CD4-positive, CD25-positive, alpha-beta regulatory T cell (primary cell): ENCODE results near the gene TINAGL1. TPM values are rescaled to one million over a fixed set of nuclear protein-coding genes. Genes with fewer than 3 reads are reported as not detected.

Experiments used
- ATAC-seq, 2 donors: fragments of 150-1000 bp; cut with Tn5 transposase; one replicate each; pipeline ENCODE4 v1.10.0; 2021; ENCODE audit warnings: low read depth in 2 of 2, moderate number of reproducible peaks in 2 of 2, moderate library complexity in 1 of 2
- DNase-seq, 3 donors: peaks; one replicate each; pipeline versions ENCODE4 v3.0.0 to v3.0.0-alpha.2; 2012 to 2022; ENCODE audit warnings: mixed read lengths in 1 of 3
- H3K27ac ChIP-seq: one replicate; pipeline ENCODE4 v1.7.0; 2013; ENCODE audit warnings: mild to moderate bottlenecking, low read length; ENCODE audit not compliant: insufficient read depth, poor library complexity, severe bottlenecking
- H3K27me3 ChIP-seq: one replicate; pipeline ENCODE4 v1.7.0; 2013; ENCODE audit warnings: low read length; ENCODE audit not compliant: control insufficient read depth, insufficient read depth
- H3K36me3 ChIP-seq: one replicate; pipeline ENCODE4 v1.7.0; 2013; ENCODE audit warnings: mild to moderate bottlenecking, low read length, moderate library complexity; ENCODE audit not compliant: control insufficient read depth, insufficient read depth
- H3K4me1 ChIP-seq: 2 replicates; pipeline ENCODE4 v1.7.0; 2013; ENCODE audit warnings: mild to moderate bottlenecking, low read length; ENCODE audit not compliant: insufficient read depth, control insufficient read depth, poor library complexity, severe bottlenecking
- H3K4me3 ChIP-seq: one replicate; pipeline ENCODE4 v1.7.0; 2013; ENCODE audit warnings: low read depth, mild to moderate bottlenecking, low read length, moderate library complexity
- H3K9me3 ChIP-seq, 2 experiments: 1 replicate in 1 of 2; 2 replicates in 1 of 2; pipeline ENCODE4 v1.7.0; 2013; ENCODE audit warnings: low read length in 2 of 2, mild to moderate bottlenecking in 1 of 2, moderate library complexity in 1 of 2; ENCODE audit not compliant: control insufficient read depth in 2 of 2
- H3K27ac Mint-ChIP-seq, 3 donors: one replicate each; pipeline ENCODE4 v1.8.0; 2020 to 2022; ENCODE audit warnings: mild to moderate bottlenecking in 3 of 3, mixed read lengths in 3 of 3, moderate library complexity in 2 of 3
- H3K27me3 Mint-ChIP-seq: one replicate; pipeline ENCODE4 v1.8.0; 2022; ENCODE audit warnings: mild to moderate bottlenecking, mixed read lengths
- H3K36me3 Mint-ChIP-seq: one replicate; pipeline ENCODE4 v1.8.0; 2020; ENCODE audit warnings: mixed read lengths
- H3K4me1 Mint-ChIP-seq, 4 donors: one replicate each; pipeline ENCODE4 v1.8.0; 2020 to 2022; ENCODE audit warnings: mixed read lengths in 4 of 4, mild to moderate bottlenecking in 1 of 4
- H3K4me3 Mint-ChIP-seq, 4 donors: one replicate each; pipeline ENCODE4 v1.8.0; 2020 to 2022; ENCODE audit warnings: mild to moderate bottlenecking in 4 of 4, mixed read lengths in 4 of 4, moderate library complexity in 3 of 4
- H3K9me3 Mint-ChIP-seq, 7 donors: one replicate each; pipeline ENCODE4 v1.8.0; 2020 to 2022; ENCODE audit warnings: mixed read lengths in 7 of 7, mild to moderate bottlenecking in 3 of 7, moderate library complexity in 2 of 7
- polyA plus RNA-seq, 4 donors: library from polyadenylated mRNA; unstranded; fragments of 300-500 nt; fragmentation: Illumina TruSeq; gene quantifications; one replicate each; pipeline ENCODE4 v1.2.3, GENCODE V29; 2021
- total RNA-seq: library from RNA; stranded (reverse); gene quantifications from one replicate; pipeline ENCODE4 v1.2.3, GENCODE V29; 2022

Gene TINAGL1
- total and polyA plus RNA-seq, 5 donors from 2014 or later: not detected

- peaks cover 0 to 12% (median under 1%) of the 10 kb centered on the region in 4 donors for H3K4me1 Mint-ChIP-seq
- Histone ChIP-seq H3K27me3 (no peaks in the 10 kb centered on the region), H3K36me3 (no peaks in the 10 kb centered on the region), H3K9me3 (peaks cover 0 to 5% of the 10 kb centered on the region in 2 experiments), H3K4me1 (peaks cover 3% of the 10 kb centered on the region), H3K4me3 (no peak overlapping the region), H3K27ac (no peak overlapping the region)
- peaks cover 5% of the 10 kb centered on the region for H3K27me3 Mint-ChIP-seq
- H3K4me3 Mint-ChIP-seq: no peak overlapping the region
- H3K9me3 Mint-ChIP-seq: no peaks in the 10 kb centered on the region
- no peaks in the 10 kb centered on the region for H3K36me3 Mint-ChIP-seq
- DNase-seq: no peak
- ATAC-seq: no peak
- H3K27ac Mint-ChIP-seq: no peak overlapping the region
Observed at GRCh38 chr1:31545927-31546540, 30.3 kb upstream of the TINAGL1 start.

- peaks cover 5% of the 10 kb centered on the region for H3K27me3 Mint-ChIP-seq
- peak overlapping the region in 1 of 4 donors; percentile 1 for H3K4me3 Mint-ChIP-seq
- Histone ChIP-seq H3K27me3 (no peaks in the 10 kb centered on the region), H3K27ac (no peak overlapping the region), H3K4me3 (no peak overlapping the region), H3K36me3 (no peaks in the 10 kb centered on the region), H3K4me1 (peaks cover 3% of the 10 kb centered on the region), H3K9me3 (no peaks in the 10 kb centered on the region)
- no peak for DNase-seq
- peaks cover 0 to 12% (median under 1%) of the 10 kb centered on the region in 4 donors for H3K4me1 Mint-ChIP-seq
- no peaks in the 10 kb centered on the region for H3K9me3 Mint-ChIP-seq
- H3K27ac Mint-ChIP-seq: peak overlapping the region in 1 of 3 donors; percentile 82
- H3K36me3 Mint-ChIP-seq: no peaks in the 10 kb centered on the region
- no peak for ATAC-seq
Observed at GRCh38 chr1:31548534-31548906, 27.8 kb upstream of the TINAGL1 start.

GRCh38 chr1:31548907-31549808 lies 27.2 kb upstream of the TINAGL1 start:
- peaks cover 0 to 12% (median under 1%) of the 10 kb centered on the region in 4 donors for H3K4me1 Mint-ChIP-seq
- H3K27me3 ChIP-seq: peaks cover 3% of the 10 kb centered on the region
- peak overlapping the region in 2 of 4 donors; percentile 1 to 73 for H3K4me3 Mint-ChIP-seq
- ATAC-seq (peak; percentile 90 to 93), DNase-seq (peak; percentile 68 to 88 (median 77))
- H3K36me3 Mint-ChIP-seq: no peaks in the 10 kb centered on the region
- H3K36me3 ChIP-seq: no peaks in the 10 kb centered on the region
- H3K9me3 ChIP-seq: no peaks in the 10 kb centered on the region
- no peaks in the 10 kb centered on the region for H3K9me3 Mint-ChIP-seq
- peak overlapping the region in 1 of 3 donors; percentile 82 for H3K27ac Mint-ChIP-seq
- no peak overlapping the region for H3K27ac ChIP-seq
- H3K4me3 ChIP-seq: peak overlapping the region; percentile 7
- H3K27me3 Mint-ChIP-seq: peaks cover 8% of the 10 kb centered on the region
- peaks cover 3% of the 10 kb centered on the region for H3K4me1 ChIP-seq

- Mint-ChIP-seq H3K4me1 (peaks cover 0 to 12% (median under 1%) of the 10 kb centered on the region in 4 donors), H3K36me3 (no peaks in the 10 kb centered on the region), H3K27ac (no peak overlapping the region), H3K4me3 (peak overlapping the region in 1 of 4 donors; percentile 58), H3K27me3 (peaks cover 9% of the 10 kb centered on the region), H3K9me3 (no peaks in the 10 kb centered on the region)
- no peak overlapping the region for H3K4me3 ChIP-seq
- no peaks in the 10 kb centered on the region for H3K9me3 ChIP-seq
- H3K27ac ChIP-seq: no peak overlapping the region
- H3K27me3 ChIP-seq: peaks cover 3% of the 10 kb centered on the region
- ATAC-seq: no peak
- H3K4me1 ChIP-seq: peaks cover 3% of the 10 kb centered on the region
- no peaks in the 10 kb centered on the region for H3K36me3 ChIP-seq
- peak in 1 of 3 donors; percentile 4 for DNase-seq
Observed at GRCh38 chr1:31549809-31550620, 26.3 kb upstream of the TINAGL1 start.

GRCh38 chr1:31551208-31551607 lies 25.1 kb upstream of the TINAGL1 start:
- Mint-ChIP-seq H3K9me3 (no peaks in the 10 kb centered on the region), H3K36me3 (no peaks in the 10 kb centered on the region), H3K27me3 (peaks cover 15% of the 10 kb centered on the region), H3K4me1 (peaks cover 0 to 12% (median under 1%) of the 10 kb centered on the region in 4 donors), H3K27ac (no peak overlapping the region), H3K4me3 (no peak overlapping the region)
- Histone ChIP-seq H3K27me3 (peaks cover 3% of the 10 kb centered on the region), H3K36me3 (no peaks in the 10 kb centered on the region), H3K9me3 (no peaks in the 10 kb centered on the region), H3K4me1 (peaks cover 3% of the 10 kb centered on the region), H3K4me3 (no peak overlapping the region), H3K27ac (no peak overlapping the region)
- ATAC-seq: no peak
- DNase-seq: no peak

- Mint-ChIP-seq H3K9me3 (no peaks in the 10 kb centered on the region), H3K36me3 (no peaks in the 10 kb centered on the region), H3K4me3 (no peak overlapping the region), H3K27ac (no peak overlapping the region), H3K4me1 (peaks cover 0 to 12% (median under 1%) of the 10 kb centered on the region in 4 donors), H3K27me3 (peaks cover 28% of the 10 kb centered on the region)
- Histone ChIP-seq H3K9me3 (no peaks in the 10 kb centered on the region), H3K4me3 (no peak overlapping the region), H3K27ac (no peak overlapping the region), H3K4me1 (peaks cover 3% of the 10 kb centered on the region), H3K27me3 (peaks cover 3% of the 10 kb centered on the region), H3K36me3 (no peaks in the 10 kb centered on the region)
- no peak for ATAC-seq
- no peak for DNase-seq
Observed at GRCh38 chr1:31552489-31552888, 23.8 kb upstream of the TINAGL1 start.

GRCh38 chr1:31556481-31557006 lies 19.8 kb upstream of the TINAGL1 start:
- H3K9me3 Mint-ChIP-seq: peaks cover 0 to 8% (median 3%) of the 10 kb centered on the region in 7 donors
- H3K36me3 ChIP-seq: no peaks in the 10 kb centered on the region
- no peak overlapping the region for H3K4me3 Mint-ChIP-seq
- H3K4me1 ChIP-seq: no peaks in the 10 kb centered on the region
- no peak overlapping the region for H3K27ac ChIP-seq
- ATAC-seq: no peak
- no peaks in the 10 kb centered on the region for H3K36me3 Mint-ChIP-seq
- H3K4me1 Mint-ChIP-seq: no peaks in the 10 kb centered on the region
- DNase-seq: no peak
- no peak overlapping the region for H3K27ac Mint-ChIP-seq
- H3K27me3 Mint-ChIP-seq: peaks cover 49% of the 10 kb centered on the region
- H3K4me3 ChIP-seq: no peak overlapping the region
- H3K9me3 ChIP-seq: peaks cover 4 to 6% of the 10 kb centered on the region in 2 experiments
- H3K27me3 ChIP-seq: peaks cover 8% of the 10 kb centered on the region
